ENCODE results near the gene CHST14.
A peak's percentile ranks its signal among the peaks of the same experiment; 100 is the strongest.

CHST14 gene

GRCh38 chr15:40493089-40493840 lies 22.5 kb downstream of the CHST14 start:
- no peak for DNase-seq

- DNase-seq = no peak
These were observed 24.7 kb downstream of the CHST14 start for GRCh38 chr15:40495516-40495915.

- DNase-seq = no peak
These were observed 27.6 kb downstream of the CHST14 start for GRCh38 chr15:40498418-40498817.

- DNase-seq = no peak
These were observed 28.1 kb downstream of the CHST14 start for GRCh38 chr15:40498891-40499290.

- no peak for DNase-seq
These were observed 29.1 kb downstream of the CHST14 start for GRCh38 chr15:40499931-40500330.

- no peak for DNase-seq
These were observed 30.0 kb downstream of the CHST14 start for GRCh38 chr15:40500568-40501330.

GRCh38 chr15:40501487-40501886 lies 30.7 kb downstream of the CHST14 start:
- no peak for DNase-seq

GRCh38 chr15:40506964-40507571 lies 36.3 kb downstream of the CHST14 start:
- peak; percentile 46 for DNase-seq

GRCh38 chr15:40508216-40508615 lies 37.4 kb downstream of the CHST14 start:
- no peak for DNase-seq

- no peak for DNase-seq
These were observed 39.4 kb downstream of the CHST14 start for GRCh38 chr15:40510201-40510600.

- no peak for DNase-seq
These were observed 40.3 kb downstream of the CHST14 start for GRCh38 chr15:40511093-40511471.

- DNase-seq = no peak
These were observed 40.8 kb downstream of the CHST14 start for GRCh38 chr15:40511472-40512133.

GRCh38 chr15:40512440-40512839 lies 41.7 kb downstream of the CHST14 start:
- DNase-seq = no peak

- DNase-seq = no peak
These were observed 42.8 kb downstream of the CHST14 start for GRCh38 chr15:40513609-40514008.

- DNase-seq = no peak
These were observed 45.5 kb downstream of the CHST14 start for GRCh38 chr15:40516322-40516721.
